SK-N-MC (cell line): ENCODE data around the gene IDUA.

Source experiments
- EZH2 ChIP-seq: fragments of 200-600 bp; sonication (generic); IDR thresholded peaks from one replicate; pipeline ENCODE4 v1.6.1; 2017; ENCODE audit warnings: antibody characterized with exemption
- FOXP2 ChIP-seq: optimal IDR thresholded peaks from 2 replicates; pipeline ENCODE3; 2011; ENCODE audit warnings: mild to moderate bottlenecking, moderate library complexity; ENCODE audit not compliant: insufficient read depth; ENCODE audit errors: extremely low read length, control extremely low read depth
- POLR2AphosphoS5 ChIP-seq: IDR thresholded peaks from 2 replicates; pipeline ENCODE4 v1.6.1; 2012; ENCODE audit warnings: mild to moderate bottlenecking, low read depth, low read length, borderline replicate concordance

DNA sequence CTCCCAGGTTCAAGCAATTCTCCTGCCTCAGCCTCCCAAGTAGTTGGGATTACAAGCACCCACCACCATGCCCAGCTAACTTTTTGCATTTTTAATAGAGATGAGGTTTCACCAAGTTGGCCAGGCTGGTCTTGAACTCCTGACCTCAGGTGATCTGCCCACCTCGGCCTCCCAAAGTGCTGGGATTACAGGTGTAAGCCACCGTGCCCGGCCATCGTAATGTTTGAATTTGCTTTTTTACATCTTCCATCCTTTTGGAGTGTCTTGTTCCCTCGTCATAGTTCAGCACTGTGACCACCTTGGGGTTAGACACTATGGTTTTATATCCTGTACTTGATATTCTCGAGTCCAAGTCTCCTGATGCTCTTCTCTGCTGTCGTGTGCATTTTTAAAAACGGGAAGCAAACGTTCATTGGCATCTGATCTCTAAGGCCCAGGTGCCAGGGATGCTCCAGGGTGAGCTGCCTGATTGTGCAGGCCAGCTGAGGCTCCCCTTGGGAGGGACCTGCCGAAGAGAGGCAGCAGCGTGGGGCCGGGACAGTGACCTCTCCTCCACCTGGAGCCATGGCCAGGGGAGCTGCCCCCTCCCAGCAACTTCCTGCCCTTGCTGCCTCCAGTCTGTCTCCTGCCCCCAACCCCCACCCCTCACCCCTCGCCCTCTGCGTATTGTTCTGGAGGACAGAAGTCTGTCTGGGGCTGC is 30.2 kb upstream of the IDUA start:
- TF ChIP-seq POLR2AphosphoS5, result no peak
- TF ChIP-seq EZH2, result no peak
- TF ChIP-seq FOXP2, result no peak
